LHCN-M2 (cell line): Measurements from ENCODE around the gene PRRC2B. TPM values are rescaled to one million over a fixed set of nuclear protein-coding genes. Genes with fewer than 3 reads are reported as not detected.
"Not testable (repeated sequence)": the region's sequence is repeated elsewhere in the genome, so short reads cannot be mapped to it uniquely, and the experiment has no call there.

ENCODE experiments used
- DNase-seq: peaks from one replicate; pipeline ENCODE4 v3.0.0-alpha.2; 2012; ENCODE audit warnings: low read depth
- total RNA-seq: library from RNA; depleted of rRNA; stranded (reverse); fragments of >200 nt; gene quantifications from 2 replicates; pipeline ENCODE4 v1.2.3, GENCODE V29; 2014

The PRRC2B gene
- total RNA-seq, 1 experiment from 2014 or later: 58.5 TPM

- no peak for DNase-seq
Observed at GRCh38 chr9:131433302-131433854, 39.5 kb downstream of the PRRC2B start.

GRCh38 chr9:131434673-131435072 is 40.8 kb downstream of the PRRC2B start:
- DNase-seq: no peak

GRCh38 chr9:131436376-131436775 is 42.5 kb downstream of the PRRC2B start:
- peak; percentile 13 for DNase-seq

DNA sequence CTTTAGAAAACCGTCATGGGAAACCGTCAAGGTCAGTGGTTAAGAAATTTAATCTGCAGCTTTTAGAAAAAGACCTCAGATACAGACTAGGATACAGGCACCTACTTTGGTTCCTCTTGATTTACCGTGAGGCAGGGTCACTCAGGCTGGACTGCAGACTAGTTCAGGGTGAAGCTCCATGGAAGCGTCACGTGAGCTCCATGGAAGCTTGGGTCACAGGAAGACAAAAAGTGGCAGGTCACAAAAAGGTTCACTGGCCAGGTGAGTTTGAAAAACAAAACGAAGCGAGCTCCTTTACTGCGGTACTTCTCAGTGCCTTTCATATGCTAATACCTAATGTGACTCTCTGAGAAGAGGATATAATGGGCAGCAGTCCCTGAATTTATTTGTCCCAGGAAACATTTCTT is 43.0 kb downstream of the PRRC2B start:
- no peak for DNase-seq

DNA sequence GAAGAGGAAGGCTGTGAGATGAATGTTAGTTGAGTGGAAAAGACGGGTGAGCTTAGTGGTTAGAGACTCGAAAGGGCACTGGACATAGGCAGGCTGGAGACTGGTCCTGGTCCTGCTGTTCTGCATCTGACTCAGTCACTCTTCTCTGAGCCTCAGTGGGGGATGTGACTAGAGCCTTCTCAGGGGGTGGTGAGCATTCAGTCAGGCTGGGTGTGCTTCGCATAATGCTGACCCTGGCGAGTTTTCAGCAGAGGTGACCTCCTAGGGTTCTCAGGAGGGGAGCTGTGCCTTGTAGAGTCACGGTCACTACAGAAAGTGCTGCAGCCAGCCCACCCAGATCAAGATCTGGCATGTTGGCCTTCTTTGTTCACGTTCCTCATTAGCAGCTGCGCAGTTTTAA is 44.3 kb downstream of the PRRC2B start:
- DNase-seq: no peak

- DNase-seq: no peak
Observed at GRCh38 chr9:131439224-131439623, 45.3 kb downstream of the PRRC2B start.

DNA sequence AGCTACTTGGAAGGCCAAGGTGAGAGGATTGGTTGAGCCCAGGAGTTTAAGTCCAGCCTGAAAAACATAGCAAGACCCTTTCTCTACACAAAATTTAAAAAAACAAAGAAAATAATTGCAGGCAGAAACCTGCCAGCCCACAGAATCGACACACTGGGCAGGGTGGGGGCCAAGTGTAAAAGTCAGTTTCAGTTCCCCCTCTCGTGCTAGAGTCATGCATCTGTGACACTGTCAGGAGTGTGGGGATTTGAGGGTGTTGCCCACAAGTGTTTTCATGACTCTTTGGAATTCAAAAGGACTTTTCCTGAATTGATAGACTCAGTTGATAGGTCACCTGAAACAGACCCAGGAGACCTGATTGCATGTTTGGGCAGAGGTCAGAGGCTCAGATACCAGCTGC is 47.6 kb downstream of the PRRC2B start:
- DNase-seq: no peak

DNA sequence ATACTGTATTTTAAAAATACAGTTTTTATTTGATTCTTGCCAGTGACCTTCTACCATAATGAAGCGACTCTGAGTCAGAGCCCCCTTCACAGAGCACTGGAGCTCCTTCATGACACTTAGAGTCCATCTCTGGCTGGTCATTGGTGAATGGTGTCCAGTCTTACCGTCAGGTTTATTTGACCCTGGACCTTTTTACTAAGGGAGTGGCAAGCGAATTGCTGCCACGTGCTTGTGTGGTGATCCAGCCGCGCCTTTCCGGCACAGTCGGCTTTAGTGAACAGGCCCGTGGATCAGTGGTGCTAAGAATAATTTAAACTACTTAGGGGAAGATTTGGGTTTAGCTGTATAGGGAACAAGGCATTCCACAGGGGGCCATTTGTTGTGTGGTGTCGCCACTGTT is 48.5 kb downstream of the PRRC2B start:
- DNase-seq: no peak

DNA sequence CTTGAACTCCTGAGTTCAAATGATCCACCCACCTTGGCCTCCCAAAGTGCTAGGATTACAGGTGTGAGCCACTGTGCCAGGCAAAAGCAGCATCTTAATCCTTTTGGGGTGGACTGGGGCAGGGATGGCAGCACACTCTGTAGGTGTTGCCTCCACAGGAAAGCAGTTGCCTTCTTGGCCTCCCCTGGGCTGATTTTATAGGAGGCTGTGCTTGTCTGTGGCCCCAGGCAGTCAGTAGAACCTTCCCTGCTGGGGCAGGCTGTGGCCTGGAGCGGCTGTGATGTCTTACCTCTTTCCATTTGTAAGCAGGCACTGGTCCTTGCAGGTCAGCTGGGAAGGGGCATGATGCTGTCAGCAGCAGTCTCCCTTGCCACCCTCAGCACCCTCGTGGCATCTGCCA is 49.8 kb downstream of the PRRC2B start:
- no peak for DNase-seq

GRCh38 chr9:131446276-131446675 is 52.4 kb downstream of the PRRC2B start:
- no peak for DNase-seq

GRCh38 chr9:131447148-131447547 is 53.3 kb downstream of the PRRC2B start:
- peak; percentile 46 for DNase-seq

DNA sequence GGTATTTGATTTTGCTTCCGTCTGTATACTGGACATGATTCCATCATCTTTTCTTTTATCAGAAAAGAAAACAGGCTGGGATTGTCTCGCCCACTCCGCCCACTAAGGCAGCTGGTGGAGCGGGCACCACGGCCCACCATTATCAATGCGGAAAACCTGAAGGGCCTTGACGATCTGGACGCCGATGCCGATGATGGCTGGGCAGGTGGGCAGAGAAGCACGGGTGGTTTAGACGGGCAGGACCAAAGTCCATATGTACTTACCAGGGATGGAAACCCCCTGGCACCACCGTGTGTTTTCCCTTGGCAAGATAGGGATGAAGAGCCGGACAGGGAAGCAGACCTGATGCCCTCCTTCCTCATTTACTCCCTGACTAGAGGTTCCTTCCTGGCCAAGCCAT is 53.7 kb downstream of the PRRC2B start:
- DNase-seq: no peak

GRCh38 chr9:131448818-131449217 is 54.9 kb downstream of the PRRC2B start:
- no peak for DNase-seq

GRCh38 chr9:131449276-131449675 is 55.4 kb downstream of the PRRC2B start:
- peak; percentile 17 for DNase-seq

DNA sequence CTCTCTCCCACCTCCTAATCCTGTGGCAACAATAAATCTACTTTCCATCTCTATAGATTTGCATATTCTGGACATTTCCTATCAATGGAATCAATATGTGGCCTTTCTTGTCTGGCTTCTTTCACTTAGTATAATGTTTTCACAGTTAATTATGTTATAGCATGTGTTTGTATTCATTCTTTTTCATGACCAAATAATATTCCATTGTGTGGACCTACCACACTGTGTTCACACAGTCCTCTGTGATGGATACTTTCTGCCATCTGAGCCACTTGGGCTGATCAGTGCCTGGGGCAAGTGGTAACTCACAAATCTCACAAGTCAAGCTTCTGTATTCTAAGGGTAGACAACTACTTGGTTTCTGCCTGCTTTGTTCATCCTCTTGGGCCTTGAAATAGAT is 60.1 kb downstream of the PRRC2B start:
- DNase-seq: no peak

DNA sequence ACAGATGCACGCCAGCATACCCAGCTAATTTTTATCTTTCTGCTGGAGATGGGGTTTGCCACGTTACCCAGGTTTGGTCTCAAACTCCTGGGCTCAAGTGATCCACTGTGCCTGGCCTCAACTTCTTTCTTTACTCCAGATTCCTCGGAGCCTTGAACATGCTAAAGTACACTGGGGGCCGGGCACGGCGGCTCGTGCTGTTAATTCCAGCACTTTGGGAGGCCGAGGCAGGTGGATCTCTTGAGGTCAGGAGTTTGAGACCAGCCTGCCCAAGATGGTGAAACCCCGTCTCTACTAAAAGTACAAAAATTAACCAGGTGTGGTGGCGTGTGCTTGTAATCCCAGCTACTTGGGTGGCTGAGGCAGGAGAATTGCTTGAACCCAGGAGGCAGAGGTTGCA is 61.8 kb downstream of the PRRC2B start:
- DNase-seq: not testable (repeated sequence)

DNA sequence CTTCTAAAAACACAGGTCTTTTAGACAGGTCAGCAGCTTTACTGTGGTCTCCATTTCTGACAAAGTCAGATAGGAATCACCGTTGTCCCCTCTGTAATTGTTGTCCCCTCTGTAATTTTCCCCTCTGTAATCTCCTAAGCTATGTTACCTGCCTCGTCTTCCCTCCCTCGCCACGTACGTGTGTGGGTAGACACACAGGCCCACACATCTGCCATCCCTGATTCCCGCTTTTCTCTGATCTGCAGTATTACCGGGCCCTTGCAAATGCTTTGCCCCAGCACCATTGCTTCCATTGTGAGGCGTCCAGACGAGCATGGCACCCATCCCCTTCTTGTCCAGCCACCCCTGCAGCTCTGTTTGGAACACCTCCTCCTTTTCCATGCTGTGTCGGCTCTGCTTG is 63.9 kb downstream of the PRRC2B start:
- DNase-seq: no peak

DNA sequence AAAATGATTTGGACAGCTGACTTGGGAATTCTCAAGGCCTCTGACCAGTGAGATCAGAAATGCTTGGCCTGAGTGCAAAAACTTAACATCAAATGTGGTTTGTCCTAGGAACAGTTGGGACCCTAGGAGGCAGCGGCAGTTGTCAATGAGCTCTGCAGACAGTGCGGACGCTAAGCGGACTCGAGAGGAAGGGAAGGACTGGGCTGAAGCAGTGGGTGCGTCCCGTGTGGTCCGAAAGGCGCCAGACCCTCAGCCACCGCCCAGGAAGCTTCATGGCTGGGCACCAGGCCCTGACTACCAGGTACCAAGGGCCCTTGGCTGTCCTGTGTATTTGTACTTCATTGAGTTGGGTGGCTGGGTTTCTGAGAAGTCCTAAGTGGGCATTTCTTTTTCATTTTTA is 65.2 kb downstream of the PRRC2B start:
- no peak for DNase-seq

GRCh38 chr9:131461166-131461565 is 67.3 kb downstream of the PRRC2B start:
- DNase-seq: no peak

- DNase-seq: no peak
Observed at GRCh38 chr9:131464354-131465000, 70.6 kb downstream of the PRRC2B start.

DNA sequence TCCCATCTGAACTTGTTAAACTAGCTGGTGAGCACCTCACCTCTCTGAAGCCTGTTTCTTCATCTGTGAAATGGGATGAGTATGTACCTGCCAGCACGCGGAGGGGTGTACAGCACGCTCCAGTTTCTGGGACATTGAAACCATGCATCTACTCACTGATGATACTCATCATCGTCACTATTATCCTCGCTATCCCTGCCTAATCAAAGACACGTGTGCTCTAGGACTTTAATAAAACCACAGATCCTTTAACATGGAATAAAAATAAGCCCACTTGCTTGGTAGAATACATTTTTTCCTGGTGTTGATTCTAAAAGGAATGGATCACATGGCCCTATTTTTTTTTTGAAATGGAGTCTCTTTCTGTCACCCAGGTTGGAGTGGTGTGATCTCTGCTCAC is 71.5 kb downstream of the PRRC2B start:
- DNase-seq: no peak

DNA sequence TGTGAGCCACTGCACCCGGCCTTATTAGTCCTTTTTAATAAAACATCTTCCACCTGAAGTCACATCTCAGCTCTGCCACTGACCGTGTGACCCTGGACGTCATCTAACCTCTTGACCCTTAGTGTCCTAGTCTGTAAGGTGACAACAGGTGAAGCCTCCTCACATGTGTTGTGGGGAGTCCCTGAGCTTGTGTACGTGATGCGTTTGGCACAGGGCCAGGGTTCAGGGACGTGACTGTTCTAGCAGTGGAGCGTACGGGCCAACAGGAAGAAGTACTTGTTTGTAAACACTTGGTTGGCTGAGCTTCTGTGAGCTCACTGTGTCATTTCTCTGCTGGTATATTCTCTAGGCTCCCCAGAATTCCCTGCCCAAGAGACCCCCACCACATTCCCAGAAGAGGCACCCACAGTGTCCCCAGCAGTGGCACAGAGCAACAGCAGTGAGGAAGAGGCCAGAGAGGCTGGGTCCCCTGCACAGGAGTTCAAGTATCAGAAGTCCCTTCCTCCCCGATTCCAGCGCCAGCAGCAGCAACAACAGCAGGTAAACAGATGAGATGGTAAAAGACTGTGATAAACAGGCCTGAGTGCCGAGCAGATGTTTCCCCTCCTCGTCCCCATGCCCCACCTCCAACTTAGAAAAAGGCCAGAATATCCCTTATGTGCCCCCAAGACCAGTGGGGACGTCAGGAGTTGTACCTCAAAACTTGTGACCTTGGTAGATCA is 73.5 kb downstream of the PRRC2B start:
- no peak for DNase-seq

DNA sequence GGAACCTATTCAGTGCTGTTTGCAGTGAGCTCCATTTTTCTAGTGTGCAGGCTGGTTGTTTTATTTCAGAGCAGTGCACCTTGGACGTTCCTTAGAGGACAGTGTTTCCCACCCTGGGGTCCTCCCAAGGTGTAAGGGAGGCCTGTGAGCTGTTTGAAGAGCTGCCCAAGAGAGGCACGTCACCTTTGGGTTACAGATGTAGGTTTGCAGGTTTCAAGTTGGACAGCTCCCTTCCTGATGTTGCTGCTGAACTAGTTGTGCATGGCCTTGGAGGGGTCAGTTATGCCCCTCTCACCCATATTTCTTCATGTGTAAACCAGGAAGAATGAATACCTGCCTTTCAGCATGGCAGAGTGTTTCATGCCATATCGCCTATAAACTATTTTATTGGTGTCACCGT is 74.1 kb downstream of the PRRC2B start:
- no peak for DNase-seq
